ENCODE data around the gene KCNT1.

The KCNT1 gene

GRCh38 chr9:135728436-135729110, 26.6 kb downstream of the KCNT1 start:
- DNase-seq: no peak

GRCh38 chr9:135729480-135729879, 27.5 kb downstream of the KCNT1 start:
- no peak for DNase-seq

GRCh38 chr9:135731454-135731853, 29.5 kb downstream of the KCNT1 start:
- DNase-seq: no peak

GRCh38 chr9:135732569-135733257, 30.7 kb downstream of the KCNT1 start:
- DNase-seq: no peak

- peak; percentile 21 for DNase-seq
Observed at GRCh38 chr9:135734616-135735144, 32.7 kb downstream of the KCNT1 start.

GRCh38 chr9:135736272-135736978, 34.4 kb downstream of the KCNT1 start:
- DNase-seq: no peak

GRCh38 chr9:135736979-135737839, 35.2 kb downstream of the KCNT1 start:
- DNase-seq: no peak

GRCh38 chr9:135737840-135738521, 36.0 kb downstream of the KCNT1 start:
- DNase-seq: no peak

GRCh38 chr9:135739271-135740220, 37.6 kb downstream of the KCNT1 start:
- DNase-seq: no peak

- DNase-seq: no peak
Observed at GRCh38 chr9:135741276-135742219, 39.6 kb downstream of the KCNT1 start.

GRCh38 chr9:135743021-135743420, 41.0 kb downstream of the KCNT1 start:
- DNase-seq: no peak

GRCh38 chr9:135743546-135744332, 41.8 kb downstream of the KCNT1 start:
- DNase-seq: no peak

GRCh38 chr9:135744333-135745070, 42.5 kb downstream of the KCNT1 start:
- DNase-seq: no peak

GRCh38 chr9:135745189-135745588, 43.2 kb downstream of the KCNT1 start:
- no peak for DNase-seq

- DNase-seq: no peak
Observed at GRCh38 chr9:135745686-135746324, 43.8 kb downstream of the KCNT1 start.

- DNase-seq: no peak
Observed at GRCh38 chr9:135746565-135746964, 44.6 kb downstream of the KCNT1 start.

GRCh38 chr9:135747311-135747710, 45.3 kb downstream of the KCNT1 start:
- DNase-seq: no peak

- DNase-seq: no peak
Observed at GRCh38 chr9:135748676-135749075, 46.7 kb downstream of the KCNT1 start.
